ENCODE results near the gene SLC36A4.

DNA sequence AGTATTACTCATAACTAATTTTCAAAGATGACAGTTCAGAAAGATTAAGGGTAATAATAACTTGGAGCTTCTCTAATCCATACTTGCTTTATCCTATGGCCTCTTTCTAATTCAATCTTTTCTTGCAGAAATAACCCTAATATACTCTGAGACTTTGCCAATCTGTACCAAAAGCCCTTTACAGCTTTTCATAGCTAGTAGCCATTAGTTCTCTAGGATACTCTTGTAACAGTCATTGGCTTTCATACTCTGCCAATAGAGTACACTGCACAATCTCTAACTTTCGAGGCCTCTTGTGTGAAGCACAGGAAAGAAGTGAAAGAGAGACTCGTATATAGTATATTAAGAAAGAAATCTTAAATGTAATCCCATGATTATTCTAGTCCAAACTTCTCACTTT, 38.1 kb downstream of the SLC36A4 start:
- TF ChIP-seq, protein P1, sequence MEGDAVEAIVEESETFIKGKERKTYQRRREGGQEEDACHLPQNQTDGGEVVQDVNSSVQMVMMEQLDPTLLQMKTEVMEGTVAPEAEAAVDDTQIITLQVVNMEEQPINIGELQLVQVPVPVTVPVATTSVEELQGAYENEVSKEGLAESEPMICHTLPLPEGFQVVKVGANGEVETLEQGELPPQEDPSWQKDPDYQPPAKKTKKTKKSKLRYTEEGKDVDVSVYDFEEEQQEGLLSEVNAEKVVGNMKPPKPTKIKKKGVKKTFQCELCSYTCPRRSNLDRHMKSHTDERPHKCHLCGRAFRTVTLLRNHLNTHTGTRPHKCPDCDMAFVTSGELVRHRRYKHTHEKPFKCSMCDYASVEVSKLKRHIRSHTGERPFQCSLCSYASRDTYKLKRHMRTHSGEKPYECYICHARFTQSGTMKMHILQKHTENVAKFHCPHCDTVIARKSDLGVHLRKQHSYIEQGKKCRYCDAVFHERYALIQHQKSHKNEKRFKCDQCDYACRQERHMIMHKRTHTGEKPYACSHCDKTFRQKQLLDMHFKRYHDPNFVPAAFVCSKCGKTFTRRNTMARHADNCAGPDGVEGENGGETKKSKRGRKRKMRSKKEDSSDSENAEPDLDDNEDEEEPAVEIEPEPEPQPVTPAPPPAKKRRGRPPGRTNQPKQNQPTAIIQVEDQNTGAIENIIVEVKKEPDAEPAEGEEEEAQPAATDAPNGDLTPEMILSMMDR (conservative IDR thresholded peaks at IDR 0.05; ENCODE audit: low read depth, low read length) = no peak
- no peak for TF ChIP-seq EZH2 (IDR thresholded peaks at IDR 0.05; ENCODE audit: borderline replicate concordance, low read depth, low read length, poor library complexity, severe bottlenecking)

All from A673 (cell line).